ENCODE data around the gene NES. TPM values are rescaled to one million over a fixed set of nuclear protein-coding genes. Genes with fewer than 3 reads are reported as not detected.

Gene NES
- total RNA-seq, 2 donors from 2014 or later, result not detected

Other genes starting within 250 kb of the NES start
- gene MEF2D, start 176.6 kb downstream of the NES start, total RNA-seq, result 10 to 100 TPM; 48.1 to 62.2 TPM
- 1 to 10 TPM; 3.4 to 6.4 TPM for gene IQGAP3, start 104.8 kb downstream of the NES start, total RNA-seq
- gene TTC24, start 97.7 kb downstream of the NES start, total RNA-seq, result 1 to 10 TPM; 1.8 to 2.2 TPM
- gene NAXE, start 85.6 kb downstream of the NES start, total RNA-seq, result 10 to 100 TPM; 54.0 to 67.5 TPM
- gene GPATCH4, start 75.9 kb downstream of the NES start, total RNA-seq, result 100 to 1,000 TPM in 1 of 2 donors, 10 to 100 TPM in 1; 47.9 to 135 TPM
- not detected for gene HAPLN2, start 58.0 kb downstream of the NES start, total RNA-seq
- gene BCAN, start 35.3 kb downstream of the NES start, total RNA-seq, result under 1 TPM; 0.36 to 0.67 TPM
- 1 to 10 TPM; 2.4 to 4.6 TPM for gene CRABP2, start 28.2 kb upstream of the NES start, total RNA-seq
- gene METTL25B, start 51.1 kb upstream of the NES start, total RNA-seq, result 10 to 100 TPM; 33.0 to 37.4 TPM
- gene ISG20L2, start 51.4 kb upstream of the NES start, total RNA-seq, result 10 to 100 TPM; 67.5 to 97.5 TPM
- gene MRPL24, start 63.7 kb upstream of the NES start, total RNA-seq, result 10 to 100 TPM; 52.9 to 71.2 TPM
- 100 to 1,000 TPM; 208 to 308 TPM for gene HDGF, start 74.3 kb upstream of the NES start, total RNA-seq
- gene PRCC, start 90.1 kb upstream of the NES start, total RNA-seq, result 100 to 1,000 TPM in 1 of 2 donors, 10 to 100 TPM in 1; 86.2 to 116 TPM
- gene SH2D2A, start 139.4 kb upstream of the NES start, total RNA-seq, result 100 to 1,000 TPM; 153 to 188 TPM
- under 1 TPM; 0.14 TPM for gene INSRR, start 181.7 kb upstream of the NES start, total RNA-seq
- gene NTRK1, start 183.5 kb upstream of the NES start, total RNA-seq, result 1 to 10 TPM; 1.4 to 8.1 TPM
- gene PEAR1, start 216.3 kb upstream of the NES start, total RNA-seq, result under 1 TPM in 1 of 2 donors, not detected in 1; 0.64 TPM
- gene LRRC71, start 243.2 kb upstream of the NES start, total RNA-seq, result not detected